GM11168 (cell line): ENCODE measurements around the gene GFOD1.
"Not testable (repeated sequence)": the region's sequence is repeated elsewhere in the genome, so short reads cannot be mapped to it uniquely, and the experiment has no call there.

ENCODE experiments used
- in situ Hi-C: fragments of 300-500 bp; cut with MboI; formaldehyde crosslinking; loops from one replicate; pipeline ENCODE4 v1.12.0; 2022; ENCODE audit warnings: low sequenced_read_pairs; ENCODE audit not compliant: unreplicated experiment

The GFOD1 gene

DNA sequence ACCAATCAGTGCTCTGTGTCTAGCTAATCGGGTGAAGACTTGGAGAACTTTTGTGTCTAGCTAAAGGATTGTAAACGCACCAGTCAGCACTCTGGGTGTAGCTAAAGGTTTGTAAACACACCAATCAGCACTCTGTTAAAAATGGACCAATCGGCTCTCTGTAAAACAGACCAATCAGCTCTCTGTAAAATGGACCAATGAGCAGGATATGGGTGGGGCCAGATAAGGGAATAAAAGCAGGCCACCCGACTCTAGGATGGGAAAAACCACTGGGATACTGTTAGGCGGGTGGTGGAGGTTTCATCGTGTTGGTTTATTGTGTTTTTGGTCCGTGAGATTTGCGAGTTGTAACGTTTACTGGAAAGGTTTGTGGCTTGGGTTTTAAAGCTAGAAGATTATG lies 25.5 kb upstream of the GFOD1 start:
- in situ Hi-C loops, result no loop called here

DNA sequence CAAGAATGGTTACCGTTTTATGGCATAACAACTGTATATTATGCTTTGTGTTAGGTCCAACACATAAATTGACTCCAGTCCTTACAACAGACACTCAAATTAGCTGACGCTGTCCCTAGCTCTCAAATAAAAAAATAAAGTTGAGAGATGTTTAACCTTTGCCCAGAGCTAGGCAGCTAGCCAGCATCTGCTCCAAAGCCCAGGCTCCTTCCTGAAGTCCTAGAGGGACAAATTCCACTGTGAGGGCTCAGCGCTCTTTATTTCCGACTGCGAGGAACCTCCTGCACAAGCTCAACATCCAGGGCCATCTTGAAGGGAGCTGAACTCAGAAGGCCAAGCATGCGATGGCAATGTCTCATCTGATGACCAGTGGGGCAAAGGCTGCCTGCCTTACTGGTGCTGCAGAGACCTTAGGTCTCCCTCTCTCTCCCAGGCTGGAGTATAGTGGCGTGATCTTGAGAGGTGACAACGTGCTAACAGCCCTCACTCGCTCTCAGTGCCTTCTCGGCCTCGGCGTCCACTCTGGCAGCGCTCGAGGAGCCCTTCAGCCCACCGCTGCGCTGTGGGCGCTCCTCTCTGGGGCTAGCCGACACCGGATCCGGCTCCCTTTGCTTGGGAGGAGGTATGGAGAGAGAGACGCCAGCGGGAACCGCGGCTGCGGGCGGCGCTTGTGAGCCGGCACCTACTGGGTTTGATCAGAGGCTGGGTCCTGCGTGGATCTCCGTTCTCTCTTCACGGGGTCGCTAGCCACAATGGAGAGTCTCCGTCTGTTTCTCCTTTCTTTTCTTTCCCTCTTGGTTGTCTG lies 24.7 kb upstream of the GFOD1 start:
- in situ Hi-C loops, result no loop called here

DNA sequence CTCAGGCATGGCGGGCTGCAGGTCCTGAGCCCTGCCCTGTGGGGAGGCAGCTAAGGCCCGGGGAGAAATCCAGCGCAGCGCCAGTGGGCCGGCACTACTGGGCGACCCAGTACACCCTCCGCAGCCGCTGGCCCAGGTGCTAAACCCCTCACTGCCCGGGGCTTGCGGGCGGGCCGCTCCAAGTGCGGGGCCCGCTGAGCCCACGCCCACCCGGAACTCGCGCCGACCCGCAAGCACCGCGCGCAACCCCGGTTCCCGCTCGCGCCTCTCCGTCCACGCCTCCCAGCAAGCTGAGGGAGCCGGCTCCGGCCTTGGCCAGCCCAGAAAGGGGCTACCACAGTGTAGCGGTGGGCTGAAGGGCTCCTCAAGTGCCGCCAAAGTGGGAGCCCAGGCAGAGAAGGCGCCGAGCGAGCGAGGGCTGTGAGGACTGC lies 23.8 kb upstream of the GFOD1 start:
- in situ Hi-C loops, result not testable (repeated sequence)

DNA sequence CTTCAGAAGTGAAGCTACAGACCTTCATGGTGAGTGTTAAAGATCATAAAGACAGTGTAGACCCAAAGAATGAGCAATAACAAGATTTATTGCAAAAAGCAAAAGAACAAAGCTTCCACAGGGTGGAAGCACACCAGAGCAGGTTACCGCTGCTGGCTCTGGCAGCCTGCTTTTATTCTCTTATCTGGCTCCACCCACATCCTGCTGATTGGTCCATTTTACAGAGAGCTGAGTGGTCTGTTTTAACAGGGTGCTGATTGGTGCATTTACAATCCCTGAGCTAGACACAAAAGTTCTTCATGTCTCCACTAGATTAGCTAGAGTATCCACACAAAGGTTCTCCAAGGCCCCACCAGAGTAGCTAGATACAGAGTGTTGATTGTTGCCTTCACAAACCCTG lies 23.0 kb upstream of the GFOD1 start:
- in situ Hi-C loops, result not testable (repeated sequence)

DNA sequence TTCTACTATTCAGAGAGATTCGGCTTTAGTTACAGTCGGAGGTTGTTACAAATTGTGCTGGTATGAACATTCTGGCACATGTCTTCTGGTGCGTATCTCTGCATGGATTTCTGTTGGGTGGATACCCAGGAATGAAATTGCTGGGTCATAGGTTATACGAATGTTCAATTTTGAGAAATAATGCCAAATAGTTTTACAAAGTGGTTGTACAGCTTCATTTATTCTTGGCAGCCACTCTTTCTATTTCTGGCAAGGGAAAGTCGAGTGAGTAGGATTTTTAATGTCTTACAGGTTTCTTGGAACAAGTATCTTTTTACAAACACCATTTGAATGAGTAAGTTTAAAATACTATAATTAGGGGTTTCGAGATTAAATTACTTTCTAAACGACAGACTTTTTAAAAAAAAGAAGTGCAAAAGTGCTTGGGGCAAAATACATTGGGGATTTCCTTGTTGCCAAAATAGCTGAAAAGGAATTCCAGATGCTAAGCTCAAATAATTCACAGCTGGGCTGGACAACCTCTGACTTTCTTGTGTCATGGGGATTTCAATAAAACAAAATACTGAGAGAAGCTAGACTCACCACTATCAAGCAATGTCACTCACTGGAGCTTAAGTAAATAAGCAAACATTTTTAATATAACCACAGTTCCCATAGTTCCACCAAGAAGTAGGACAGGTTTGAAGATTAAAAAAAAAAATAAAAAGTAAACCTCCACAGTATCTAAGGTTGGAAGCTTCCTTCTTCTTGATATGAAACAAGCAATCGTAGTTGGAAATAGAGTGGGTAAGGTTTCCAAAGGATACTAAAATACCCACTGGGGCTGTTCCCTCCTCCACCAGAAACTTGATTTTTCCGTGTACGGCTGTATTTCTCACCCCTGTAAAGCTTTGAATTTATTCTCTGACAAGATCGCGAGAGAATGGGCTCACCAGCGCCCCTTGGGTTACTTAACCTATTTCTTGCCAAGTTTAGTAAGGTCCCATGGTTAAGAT lies 21.6 kb upstream of the GFOD1 start:
- in situ Hi-C loops, result no loop called here

DNA sequence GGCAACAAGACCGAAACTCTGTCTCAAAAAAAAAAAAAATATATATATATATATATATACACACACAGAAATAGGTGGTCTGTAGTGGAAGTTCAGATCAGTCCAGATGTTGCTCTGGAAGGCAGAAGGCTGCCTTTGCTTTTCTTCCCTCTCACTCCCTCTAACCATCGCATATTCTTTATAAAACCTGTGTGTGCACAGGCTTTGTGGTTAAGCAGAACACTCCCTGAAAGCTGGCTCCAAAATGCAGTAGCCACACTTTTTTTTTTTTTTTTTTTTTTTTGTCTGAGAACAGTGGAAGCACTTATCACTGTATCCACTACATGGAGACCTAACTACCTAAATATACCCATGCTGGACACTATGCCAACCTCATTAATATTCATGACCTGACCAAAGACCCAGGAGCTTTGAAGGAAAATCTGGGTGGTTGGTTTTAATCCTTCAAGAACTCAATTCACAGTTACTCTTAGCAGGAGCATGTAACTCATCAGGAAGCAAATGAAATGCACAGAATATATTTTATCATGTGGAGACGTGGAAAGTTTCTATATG lies 20.0 kb upstream of the GFOD1 start:
- in situ Hi-C loops, result no loop called here

DNA sequence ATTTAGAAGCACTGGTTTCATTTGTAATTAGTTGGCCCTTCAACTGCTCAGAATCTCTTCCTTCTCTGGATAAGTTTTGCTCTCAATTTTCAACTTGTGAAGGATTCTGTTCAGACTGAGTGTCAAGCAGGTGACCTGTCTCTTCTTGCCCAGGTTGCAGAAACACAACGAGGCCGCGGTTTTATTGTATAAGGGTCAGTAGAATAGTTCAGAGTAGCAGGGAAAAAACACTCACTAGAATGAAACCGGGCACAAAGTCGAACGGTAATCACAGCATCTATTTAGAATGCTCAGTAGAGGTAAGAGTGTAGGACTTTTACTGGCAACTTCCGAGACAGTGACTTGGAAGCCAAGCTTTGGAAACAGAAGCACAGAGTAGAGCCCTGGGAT lies 17.9 kb upstream of the GFOD1 start:
- in situ Hi-C loops, result no loop called here

DNA sequence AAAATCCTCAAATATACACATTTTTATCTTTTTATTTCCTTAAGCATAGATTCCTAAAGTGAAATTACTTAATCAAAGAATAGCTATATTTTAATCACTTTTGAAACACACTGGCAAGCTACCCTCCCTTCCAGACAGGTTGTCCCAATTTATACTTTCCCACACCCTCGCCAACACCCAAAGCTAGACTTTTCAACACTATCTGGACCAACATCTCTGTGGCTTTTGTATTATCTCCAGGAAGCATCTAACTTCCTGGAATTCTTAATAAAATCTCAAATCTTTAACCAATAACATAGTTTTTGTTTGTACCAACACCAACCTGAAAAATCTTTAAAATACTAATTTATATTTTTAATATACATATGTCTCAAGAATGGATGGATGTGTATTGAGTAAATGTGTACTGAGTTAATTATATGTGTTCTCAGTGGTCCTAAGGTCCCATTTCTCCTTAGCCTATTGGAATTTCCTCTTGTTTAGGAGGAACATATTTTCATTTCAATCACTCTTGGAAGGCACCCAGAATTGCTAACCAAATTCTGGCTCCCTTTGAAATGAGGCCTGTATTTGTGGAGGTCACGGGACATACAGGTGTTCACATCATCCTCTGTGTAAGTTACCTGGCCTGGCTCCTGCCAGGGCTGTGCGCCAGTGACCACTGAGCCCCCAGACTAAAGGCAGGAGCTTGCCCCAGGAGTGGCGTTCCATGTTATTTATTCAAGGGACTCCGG lies 17.4 kb upstream of the GFOD1 start:
- in situ Hi-C loops, result no loop called here

DNA sequence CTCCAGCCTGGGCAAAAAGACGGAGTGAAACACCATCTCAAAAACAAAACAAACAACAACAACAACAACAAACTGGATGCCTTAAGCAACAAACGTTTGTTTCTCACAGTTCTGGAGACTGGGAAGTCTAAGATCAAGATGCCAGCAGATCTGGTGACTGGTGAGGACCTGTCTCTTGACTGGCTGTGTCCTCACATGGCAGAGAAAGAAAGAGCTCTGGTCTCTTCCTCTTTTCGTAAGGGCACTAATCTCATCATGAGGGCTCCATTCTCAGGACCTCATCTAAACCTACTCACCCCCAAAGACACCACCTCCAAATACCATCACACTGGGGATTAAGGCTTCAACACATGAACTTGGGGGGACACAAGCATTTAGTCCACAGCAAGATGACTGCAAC lies 13.5 kb upstream of the GFOD1 start:
- in situ Hi-C loops, result no loop called here

DNA sequence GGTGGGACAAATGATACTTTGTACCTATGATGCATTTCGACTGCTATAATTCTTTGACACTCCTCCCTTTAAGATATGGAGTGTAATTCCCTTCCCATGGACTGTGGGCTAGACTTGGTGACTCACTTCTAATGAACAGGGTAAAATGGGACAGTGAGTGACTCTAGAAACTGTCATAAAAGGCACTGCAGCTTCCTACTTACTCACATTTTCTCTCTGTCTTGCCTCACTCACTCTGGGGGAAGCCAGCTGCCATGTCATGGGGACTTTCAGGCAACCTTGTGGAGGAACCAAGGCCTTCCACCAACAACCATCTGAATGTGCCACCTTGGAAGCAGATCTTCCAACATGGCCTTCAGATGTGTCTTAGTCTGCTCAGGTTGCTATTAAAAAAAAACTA lies 12.9 kb upstream of the GFOD1 start:
- in situ Hi-C loops, result no loop called here

DNA sequence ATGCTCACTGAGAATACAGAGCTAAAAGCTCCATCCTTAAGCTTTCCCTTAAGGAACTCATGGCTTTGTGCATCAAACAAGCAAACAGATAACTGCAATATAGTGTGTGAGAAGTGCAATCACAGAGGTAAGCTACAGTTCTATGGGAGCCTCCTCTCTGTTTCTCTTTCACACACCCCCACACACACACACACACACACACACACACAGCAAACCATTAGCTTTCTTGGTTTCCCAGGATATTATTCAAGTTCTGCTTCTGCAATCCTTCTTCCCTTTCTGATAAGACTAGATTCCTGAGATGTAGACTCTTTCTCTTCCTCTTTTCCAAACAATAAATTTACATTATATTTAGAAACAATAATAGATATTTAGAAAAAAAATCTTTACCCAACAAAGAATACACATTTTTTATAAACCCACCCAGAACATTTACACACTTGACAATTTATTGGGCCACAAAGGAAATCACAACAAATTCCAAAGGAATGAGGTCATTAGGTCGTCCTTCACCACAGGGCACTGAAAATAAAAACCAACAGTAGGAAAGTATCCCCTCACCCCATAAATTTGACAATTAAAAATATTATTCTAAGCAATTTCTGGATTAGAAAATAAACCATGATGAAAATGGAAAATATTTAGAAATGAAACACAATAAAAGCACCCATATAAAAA lies 9.3 kb upstream of the GFOD1 start:
- in situ Hi-C loops, result no loop called here

DNA sequence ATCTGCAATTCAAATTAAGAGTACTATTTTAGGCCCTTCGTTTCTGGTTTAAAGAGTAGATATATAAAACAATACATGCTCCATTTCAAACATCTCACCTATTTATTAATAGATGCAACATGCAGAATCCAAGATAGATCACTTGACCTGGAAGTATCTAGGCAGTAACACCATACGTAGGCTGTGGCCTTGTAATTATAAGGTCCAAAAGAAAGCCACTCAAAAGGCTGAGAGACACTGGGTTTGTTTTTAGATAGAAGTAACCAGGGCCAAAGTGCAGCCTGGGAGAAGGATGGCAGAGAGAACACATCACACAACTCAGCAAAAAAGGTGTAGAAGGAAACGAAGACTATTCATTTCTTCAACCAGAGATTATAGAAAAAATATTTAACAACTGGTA lies 8.4 kb upstream of the GFOD1 start:
- in situ Hi-C loops, result no loop called here

DNA sequence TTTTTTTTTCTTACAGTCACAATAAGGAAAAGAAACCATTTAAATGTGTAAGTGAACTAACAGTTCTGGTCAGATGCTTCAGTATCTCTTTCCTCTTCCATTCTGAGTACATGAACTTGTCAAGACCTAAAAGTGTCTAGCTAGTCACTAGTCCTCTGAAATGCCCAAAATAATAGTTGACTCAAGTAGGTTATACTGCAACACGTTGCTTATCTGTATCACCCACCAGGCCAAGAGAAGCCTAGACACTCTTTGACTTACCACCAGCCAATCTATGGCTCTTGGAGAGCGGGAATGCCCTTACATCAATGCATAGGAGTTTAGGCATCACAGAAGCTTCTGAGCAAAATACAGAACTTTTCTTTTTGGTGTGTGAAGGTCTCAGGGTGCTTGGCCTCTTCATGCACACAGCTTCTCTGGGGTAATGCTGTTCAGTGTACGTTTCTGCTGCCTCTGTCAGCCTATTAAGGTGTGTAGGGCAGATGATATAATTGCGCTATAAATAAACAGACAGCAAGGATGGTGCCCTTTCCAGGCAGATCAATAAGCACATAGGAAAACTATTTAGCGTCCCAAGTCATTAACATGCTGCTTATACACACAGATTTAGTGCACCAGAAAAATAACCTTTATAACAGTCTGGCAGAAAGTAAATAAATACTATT lies 7.8 kb upstream of the GFOD1 start:
- in situ Hi-C loops, result no loop called here

DNA sequence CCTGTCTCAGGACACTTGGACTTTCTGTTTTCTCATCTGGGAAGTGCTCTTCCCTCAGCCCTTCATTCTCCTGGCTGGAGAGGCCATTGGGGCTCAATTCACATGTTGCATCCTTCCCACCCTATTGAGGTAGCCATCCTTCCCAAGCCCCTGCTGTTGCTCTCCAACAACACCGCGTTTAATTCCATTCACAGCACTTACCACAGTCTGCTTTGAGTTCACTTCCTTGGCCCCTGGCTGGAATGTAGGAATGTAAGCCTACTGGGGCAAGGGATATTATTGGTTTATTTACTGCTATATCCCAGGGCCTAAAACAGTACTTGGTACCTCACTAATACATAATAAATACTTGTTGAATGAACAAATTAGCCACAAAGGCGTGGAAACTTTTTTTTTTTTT lies 6.7 kb upstream of the GFOD1 start:
- in situ Hi-C loops, result no loop called here

DNA sequence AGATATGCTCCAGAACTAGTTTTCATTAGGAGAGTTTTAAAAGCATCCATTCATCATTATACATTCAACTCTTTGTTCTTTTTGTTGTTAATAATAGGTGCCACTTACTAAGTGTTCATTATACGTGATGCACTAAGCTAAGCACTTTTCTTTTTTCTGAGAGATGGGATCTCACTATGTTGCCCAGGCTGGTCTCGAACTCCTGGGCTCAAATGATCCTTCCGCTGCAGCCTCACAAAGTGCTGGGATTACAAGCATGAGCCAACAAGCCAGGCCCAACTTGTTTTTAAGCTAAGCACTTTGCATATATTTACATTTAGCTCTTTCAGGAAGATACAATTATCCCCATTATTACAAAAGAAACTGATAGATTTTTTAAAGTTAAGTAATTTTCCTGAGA lies 5.7 kb upstream of the GFOD1 start:
- in situ Hi-C loops, result no loop called here

DNA sequence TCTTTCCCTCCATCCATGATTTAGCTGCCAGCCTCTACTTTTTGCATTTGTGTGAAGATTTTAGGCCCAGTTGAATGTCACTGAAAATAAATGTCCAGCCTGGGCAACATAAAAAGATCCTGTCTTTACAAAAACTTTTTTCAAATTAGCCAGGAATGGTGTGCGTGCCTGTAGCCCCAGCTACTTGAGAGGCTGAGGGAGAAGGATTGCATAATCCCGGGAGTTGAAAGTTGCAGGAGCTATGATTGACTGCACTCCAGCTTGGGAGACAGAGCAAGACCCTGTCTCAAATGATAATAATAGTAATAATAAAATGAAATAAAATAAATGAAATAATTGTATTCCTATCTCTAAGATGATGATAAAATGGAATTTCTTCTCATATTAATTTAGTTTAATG lies 5.0 kb upstream of the GFOD1 start:
- in situ Hi-C loops, result no loop called here

DNA sequence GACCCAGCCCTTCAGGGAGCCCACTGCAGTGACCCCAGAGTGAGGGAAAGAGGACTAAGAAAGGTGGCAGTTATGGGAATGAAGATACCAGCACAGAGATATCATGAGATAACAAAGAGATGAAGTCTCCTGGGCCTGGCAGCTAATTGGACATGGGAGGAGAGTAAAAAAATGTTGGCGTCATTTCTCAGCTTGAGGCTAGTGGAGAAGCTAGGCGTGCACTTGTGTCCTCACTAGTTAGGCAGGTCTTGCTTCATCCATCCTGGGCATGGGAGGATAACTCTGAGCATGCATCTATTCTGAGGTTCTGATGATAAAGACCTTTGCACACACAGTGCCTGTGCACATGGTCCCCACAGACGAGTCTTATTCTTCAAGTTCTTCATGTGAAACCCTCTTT lies 4.1 kb upstream of the GFOD1 start:
- in situ Hi-C loops, result no loop called here

DNA sequence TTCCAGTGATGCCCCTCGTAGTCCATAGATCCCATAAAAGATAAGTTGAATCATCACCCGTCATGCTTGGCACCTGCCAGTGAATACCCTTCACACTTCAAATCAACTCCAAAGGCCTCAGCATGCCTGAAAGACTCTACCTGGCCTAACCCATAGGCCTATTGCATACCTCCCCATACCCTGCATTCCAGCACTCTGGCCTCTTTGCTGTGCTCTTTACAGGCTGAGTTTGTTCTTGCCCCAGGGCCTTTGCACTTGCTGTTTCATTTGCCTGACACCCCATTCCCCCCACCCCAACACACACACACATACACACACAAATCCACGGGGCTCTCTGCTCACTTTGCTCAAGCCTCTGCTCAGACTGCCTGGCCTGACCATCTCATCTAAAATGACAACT lies 3.0 kb upstream of the GFOD1 start:
- in situ Hi-C loops, result no loop called here

DNA sequence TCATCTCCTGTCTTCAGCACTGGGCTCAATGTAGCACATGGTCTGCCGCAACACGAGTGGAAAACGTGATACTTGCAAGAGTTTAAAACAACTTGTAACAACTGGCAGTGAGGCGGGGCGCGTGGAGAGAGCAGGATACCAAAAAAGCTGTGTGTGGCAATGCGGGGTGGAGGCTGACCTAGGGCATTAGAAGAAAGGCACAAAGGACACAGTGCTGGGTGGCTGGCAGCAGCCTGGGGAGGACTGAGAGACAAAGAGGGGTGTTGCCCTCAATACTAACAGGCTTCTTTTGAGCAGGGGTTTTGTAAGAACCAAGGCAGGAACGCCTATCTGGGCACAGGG lies 1.5 kb upstream of the GFOD1 start:
- in situ Hi-C loops, result no loop called here
